ENCODE results near the gene DALRD3.
A peak's percentile ranks its signal among the peaks of the same experiment; 100 is the strongest.

Gene DALRD3

GRCh38 chr3:49027634-49028033 is 9.3 kb upstream of the DALRD3 start:
- no peak for TF ChIP-seq CTCF (IDR thresholded peaks at IDR 0.05; ENCODE audit: insufficient read depth, low read depth, low read length, missing control alignments)
- H3K4me3 ChIP-seq (ENCODE audit: low read depth, low read length), result peak overlapping the region; percentile 89
- DNase-seq (ENCODE audit: low read depth), result no peak

GRCh38 chr3:49026536-49026935 is 8.2 kb upstream of the DALRD3 start:
- no peak for TF ChIP-seq CTCF (IDR thresholded peaks at IDR 0.05; ENCODE audit: insufficient read depth, low read depth, low read length, missing control alignments)
- H3K4me3 ChIP-seq (ENCODE audit: low read depth, low read length), result no peak overlapping the region
- no peak for DNase-seq (ENCODE audit: low read depth)

GRCh38 chr3:49025793-49026520 is 7.6 kb upstream of the DALRD3 start:
- no peak overlapping the region for H3K4me3 ChIP-seq (ENCODE audit: low read depth, low read length)
- TF ChIP-seq CTCF (IDR thresholded peaks at IDR 0.05; ENCODE audit: insufficient read depth, low read depth, low read length, missing control alignments), result no peak
- DNase-seq (ENCODE audit: low read depth), result no peak

GRCh38 chr3:49025005-49025792 is 6.8 kb upstream of the DALRD3 start:
- DNase-seq (ENCODE audit: low read depth), result peak; percentile 75
- no peak overlapping the region for H3K4me3 ChIP-seq (ENCODE audit: low read depth, low read length)
- no peak for TF ChIP-seq CTCF (IDR thresholded peaks at IDR 0.05; ENCODE audit: insufficient read depth, low read depth, low read length, missing control alignments)

GRCh38 chr3:49024449-49024848 is 6.1 kb upstream of the DALRD3 start:
- DNase-seq (ENCODE audit: low read depth), result peak; percentile 3
- no peak for TF ChIP-seq CTCF (IDR thresholded peaks at IDR 0.05; ENCODE audit: insufficient read depth, low read depth, low read length, missing control alignments)
- H3K4me3 ChIP-seq (ENCODE audit: low read depth, low read length), result no peak overlapping the region

- H3K4me3 ChIP-seq (ENCODE audit: low read depth, low read length), result no peak overlapping the region
- DNase-seq (ENCODE audit: low read depth), result no peak
- no peak for TF ChIP-seq CTCF (IDR thresholded peaks at IDR 0.05; ENCODE audit: insufficient read depth, low read depth, low read length, missing control alignments)
These were observed 5.4 kb upstream of the DALRD3 start for GRCh38 chr3:49023775-49024174.
